ENCODE results near the gene OTUD7B.
"Not testable (repeated sequence)": the region's sequence is repeated elsewhere in the genome, so short reads cannot be mapped to it uniquely, and the experiment has no call there.

OTUD7B gene

GRCh38 chr1:149986486-149987296, 23.8 kb downstream of the OTUD7B start:
- Mint-ChIP-seq H3K36me3 (ENCODE audit: low read depth) (peaks cover 38% of the 10 kb centered on the region), H3K27ac (no peak overlapping the region), H3K9me3 (no peaks in the 10 kb centered on the region), H3K4me1 (ENCODE audit: low read depth) (peaks cover 8% of the 10 kb centered on the region), H3K4me3 (no peak overlapping the region), H3K27me3 (no peaks in the 10 kb centered on the region)
- no peak for DNase-seq

GRCh38 chr1:149979972-149980540, 30.5 kb downstream of the OTUD7B start:
- Mint-ChIP-seq H3K36me3 (ENCODE audit: low read depth) (peaks cover 62% of the 10 kb centered on the region), H3K9me3 (no peaks in the 10 kb centered on the region), H3K4me3 (no peak overlapping the region), H3K27ac (peak overlapping the region; percentile 51), H3K4me1 (ENCODE audit: low read depth) (peaks cover 35% of the 10 kb centered on the region), H3K27me3 (no peaks in the 10 kb centered on the region)
- no peak for DNase-seq

GRCh38 chr1:149979245-149979971, 31.1 kb downstream of the OTUD7B start:
- H3K9me3 Mint-ChIP-seq: no peaks in the 10 kb centered on the region
- H3K4me1 Mint-ChIP-seq (ENCODE audit: low read depth): peaks cover 35% of the 10 kb centered on the region
- no peak for DNase-seq
- peak overlapping the region; percentile 17 for H3K27ac Mint-ChIP-seq
- no peak overlapping the region for H3K4me3 Mint-ChIP-seq
- H3K27me3 Mint-ChIP-seq: no peaks in the 10 kb centered on the region
- peaks cover 67% of the 10 kb centered on the region for H3K36me3 Mint-ChIP-seq (ENCODE audit: low read depth)

GRCh38 chr1:149978547-149979023, 31.9 kb downstream of the OTUD7B start:
- no peak overlapping the region for H3K4me3 Mint-ChIP-seq
- no peaks in the 10 kb centered on the region for H3K9me3 Mint-ChIP-seq
- no peak overlapping the region for H3K27ac Mint-ChIP-seq
- H3K4me1 Mint-ChIP-seq (ENCODE audit: low read depth): peaks cover 35% of the 10 kb centered on the region
- no peaks in the 10 kb centered on the region for H3K27me3 Mint-ChIP-seq
- peaks cover 74% of the 10 kb centered on the region for H3K36me3 Mint-ChIP-seq (ENCODE audit: low read depth)
- no peak for DNase-seq

- H3K9me3 Mint-ChIP-seq: no peaks in the 10 kb centered on the region
- H3K27ac Mint-ChIP-seq: no peak overlapping the region
- H3K4me3 Mint-ChIP-seq: no peak overlapping the region
- H3K36me3 Mint-ChIP-seq (ENCODE audit: low read depth): peaks cover 80% of the 10 kb centered on the region
- peaks cover 32% of the 10 kb centered on the region for H3K4me1 Mint-ChIP-seq (ENCODE audit: low read depth)
- H3K27me3 Mint-ChIP-seq: no peaks in the 10 kb centered on the region
- no peak for DNase-seq
Observed at GRCh38 chr1:149977345-149977744, 33.2 kb downstream of the OTUD7B start.

- DNase-seq: no peak
- Mint-ChIP-seq H3K4me1 (ENCODE audit: low read depth) (peaks cover 3% of the 10 kb centered on the region), H3K36me3 (ENCODE audit: low read depth) (peaks cover 85% of the 10 kb centered on the region), H3K27ac (no peak overlapping the region), H3K4me3 (no peak overlapping the region), H3K9me3 (no peaks in the 10 kb centered on the region), H3K27me3 (no peaks in the 10 kb centered on the region)
Observed at GRCh38 chr1:149972547-149972946, 38.0 kb downstream of the OTUD7B start.

- no peak for DNase-seq
- peaks cover 83% of the 10 kb centered on the region for H3K36me3 Mint-ChIP-seq (ENCODE audit: low read depth)
- no peaks in the 10 kb centered on the region for H3K27me3 Mint-ChIP-seq
- H3K4me3 Mint-ChIP-seq: no peak overlapping the region
- H3K4me1 Mint-ChIP-seq (ENCODE audit: low read depth): peaks cover 9% of the 10 kb centered on the region
- H3K9me3 Mint-ChIP-seq: no peaks in the 10 kb centered on the region
- no peak overlapping the region for H3K27ac Mint-ChIP-seq
Observed at GRCh38 chr1:149967646-149968045, 42.9 kb downstream of the OTUD7B start.

GRCh38 chr1:149967041-149967440, 43.5 kb downstream of the OTUD7B start:
- Mint-ChIP-seq H3K4me3 (no peak overlapping the region), H3K4me1 (ENCODE audit: low read depth) (peaks cover 15% of the 10 kb centered on the region), H3K36me3 (ENCODE audit: low read depth) (peaks cover 82% of the 10 kb centered on the region), H3K9me3 (no peaks in the 10 kb centered on the region), H3K27ac (peak overlapping the region; percentile 12), H3K27me3 (no peaks in the 10 kb centered on the region)
- no peak for DNase-seq

- H3K4me3 Mint-ChIP-seq: no peak overlapping the region
- peaks cover 82% of the 10 kb centered on the region for H3K36me3 Mint-ChIP-seq (ENCODE audit: low read depth)
- DNase-seq: no peak
- H3K27me3 Mint-ChIP-seq: no peaks in the 10 kb centered on the region
- H3K4me1 Mint-ChIP-seq (ENCODE audit: low read depth): peaks cover 16% of the 10 kb centered on the region
- no peaks in the 10 kb centered on the region for H3K9me3 Mint-ChIP-seq
- H3K27ac Mint-ChIP-seq: peak overlapping the region; percentile 47
Observed at GRCh38 chr1:149966405-149966804, 44.1 kb downstream of the OTUD7B start.

- no peak overlapping the region for H3K4me3 Mint-ChIP-seq
Observed at GRCh38 chr1:149965440-149965839, 45.1 kb downstream of the OTUD7B start.

GRCh38 chr1:149963358-149963757, 47.2 kb downstream of the OTUD7B start:
- Mint-ChIP-seq H3K9me3 (no peaks in the 10 kb centered on the region), H3K27ac (no peak overlapping the region), H3K4me3 (no peak overlapping the region), H3K4me1 (ENCODE audit: low read depth) (peaks cover 16% of the 10 kb centered on the region), H3K27me3 (no peaks in the 10 kb centered on the region), H3K36me3 (ENCODE audit: low read depth) (peaks cover 89% of the 10 kb centered on the region)
- no peak for DNase-seq

More at GRCh38 chr1:149965440-149965839, 45.1 kb downstream of the OTUD7B start:
- no peak for DNase-seq
- peaks cover 16% of the 10 kb centered on the region for H3K4me1 Mint-ChIP-seq (ENCODE audit: low read depth)
- no peaks in the 10 kb centered on the region for H3K27me3 Mint-ChIP-seq
- H3K36me3 Mint-ChIP-seq (ENCODE audit: low read depth): peaks cover 82% of the 10 kb centered on the region
- H3K27ac Mint-ChIP-seq: no peak overlapping the region
- no peaks in the 10 kb centered on the region for H3K9me3 Mint-ChIP-seq

GRCh38 chr1:149962736-149963135, 47.8 kb downstream of the OTUD7B start:
- H3K27me3 Mint-ChIP-seq: no peaks in the 10 kb centered on the region
- no peak overlapping the region for H3K4me3 Mint-ChIP-seq
- H3K36me3 Mint-ChIP-seq (ENCODE audit: low read depth): peaks cover 90% of the 10 kb centered on the region
- peaks cover 16% of the 10 kb centered on the region for H3K4me1 Mint-ChIP-seq (ENCODE audit: low read depth)
- H3K9me3 Mint-ChIP-seq: no peaks in the 10 kb centered on the region
- H3K27ac Mint-ChIP-seq: peak overlapping the region; percentile 37
- no peak for DNase-seq

GRCh38 chr1:149962039-149962647, 48.4 kb downstream of the OTUD7B start:
- H3K27ac Mint-ChIP-seq: peak overlapping the region; percentile 14
- peaks cover 16% of the 10 kb centered on the region for H3K4me1 Mint-ChIP-seq (ENCODE audit: low read depth)
- no peaks in the 10 kb centered on the region for H3K27me3 Mint-ChIP-seq
- no peaks in the 10 kb centered on the region for H3K9me3 Mint-ChIP-seq
- no peak overlapping the region for H3K4me3 Mint-ChIP-seq
- H3K36me3 Mint-ChIP-seq (ENCODE audit: low read depth): peaks cover 89% of the 10 kb centered on the region
- no peak for DNase-seq

- peaks cover 94% of the 10 kb centered on the region for H3K36me3 Mint-ChIP-seq (ENCODE audit: low read depth)
- not testable (repeated sequence) for H3K4me1 Mint-ChIP-seq (ENCODE audit: low read depth); H3K27me3 Mint-ChIP-seq; H3K27ac Mint-ChIP-seq; DNase-seq; H3K4me3 Mint-ChIP-seq; H3K9me3 Mint-ChIP-seq
Observed at GRCh38 chr1:149957548-149957947, 53.0 kb downstream of the OTUD7B start.

All from activated T-cell treated with anti-CD3 and anti-CD28 coated beads, Interleukin-2, amount 50 U/mL, for 24 hours (primary cell).